Large intestine (tissue), 3 donors: Measurements from ENCODE around the gene CABP7. TPM values are rescaled to one million over a fixed set of nuclear protein-coding genes. Genes with fewer than 3 reads are reported as not detected.

Source experiments
- DNase-seq, 2 donors: peaks; one replicate each; pipeline versions ENCODE4 v3.0.0 to v3.0.0-alpha.2; 2013
- H3K27ac ChIP-seq: one replicate; pipeline ENCODE4 v1.5.1; 2013; ENCODE audit warnings: low read length
- H3K27me3 ChIP-seq: 2 replicates; pipeline ENCODE4 v1.6.1; 2013; ENCODE audit warnings: low read length; ENCODE audit not compliant: control insufficient read depth, insufficient read depth
- H3K36me3 ChIP-seq: 2 replicates; pipeline ENCODE4 v1.6.1; 2013; ENCODE audit warnings: low read length; ENCODE audit not compliant: control insufficient read depth, insufficient read depth
- H3K4me1 ChIP-seq: one replicate; pipeline ENCODE4 v1.6.1; 2013; ENCODE audit warnings: low read length; ENCODE audit not compliant: control insufficient read depth, insufficient read depth
- H3K4me3 ChIP-seq: one replicate; pipeline ENCODE4 v1.5.1; 2013; ENCODE audit warnings: low read length
- H3K9me3 ChIP-seq: one replicate; pipeline ENCODE4 v1.6.1; 2013; ENCODE audit warnings: mild to moderate bottlenecking, low read depth, low read length, moderate library complexity; ENCODE audit not compliant: control insufficient read depth
- WGBS: methylation state at CpG from one replicate; pipeline ENCODE4 v1.1.5; 2013; ENCODE audit warnings: low lambda C conversion rate; ENCODE audit not compliant: insufficient coverage; 5-methylcytosine and 5-hydroxymethylcytosine counted together
- polyA plus RNA-seq: library from polyadenylated mRNA; unstranded; fragments of 120-200 nt; gene quantifications from one replicate; pipeline ENCODE4 v1.2.1, GENCODE V29; 2013

Gene CABP7
- polyA plus RNA-seq, 1 donor, result 5.2 TPM

- H3K4me3 ChIP-seq, result no peak overlapping the region
- H3K27ac ChIP-seq, result no peak overlapping the region
- no peaks in the 10 kb centered on the region for H3K9me3 ChIP-seq
- H3K4me1 ChIP-seq, result peaks cover 4% of the 10 kb centered on the region
- no CpG with 5 or more reads among the region's 5 CpGs for WGBS
- H3K27me3 ChIP-seq, result no peaks in the 10 kb centered on the region
- no peak for DNase-seq
- peaks cover 16% of the 10 kb centered on the region for H3K36me3 ChIP-seq
Measured at GRCh38 chr22:29772170-29772641, 52.4 kb downstream of the CABP7 start.

- no CpG with 5 or more reads among the region's 2 CpGs for WGBS
- Histone ChIP-seq H3K4me3 (no peak overlapping the region), H3K27ac (no peak overlapping the region), H3K9me3 (no peaks in the 10 kb centered on the region), H3K27me3 (no peaks in the 10 kb centered on the region), H3K4me1 (peaks cover 2% of the 10 kb centered on the region), H3K36me3 (peaks cover 16% of the 10 kb centered on the region)
- DNase-seq, result no peak
Measured at GRCh38 chr22:29773233-29773632, 53.4 kb downstream of the CABP7 start.

GRCh38 chr22:29780220-29780619 lies 60.4 kb downstream of the CABP7 start:
- Histone ChIP-seq H3K27ac (no peak overlapping the region), H3K9me3 (no peaks in the 10 kb centered on the region), H3K4me1 (peaks cover 24% of the 10 kb centered on the region), H3K27me3 (no peaks in the 10 kb centered on the region), H3K36me3 (no peaks in the 10 kb centered on the region), H3K4me3 (no peak overlapping the region)
- WGBS, result no CpG with 5 or more reads among the region's 5 CpGs
- no peak for DNase-seq

GRCh38 chr22:29780748-29781676 lies 61.2 kb downstream of the CABP7 start:
- H3K4me3 ChIP-seq, result no peak overlapping the region
- no peaks in the 10 kb centered on the region for H3K27me3 ChIP-seq
- H3K36me3 ChIP-seq, result no peaks in the 10 kb centered on the region
- DNase-seq, result peak in 1 of 2 donors; percentile 39
- H3K27ac ChIP-seq, result no peak overlapping the region
- 16% methylated on average over 2 of the region's 8 CpGs for WGBS
- H3K9me3 ChIP-seq, result no peaks in the 10 kb centered on the region
- peaks cover 24% of the 10 kb centered on the region for H3K4me1 ChIP-seq

Other genes starting within 250 kb of the CABP7 start
- gene NEFH, start 239.8 kb upstream of the CABP7 start, polyA plus RNA-seq, result 5.6 TPM
- gene THOC5, start 166.2 kb upstream of the CABP7 start, polyA plus RNA-seq, result 24.3 TPM
- gene NIPSNAP1, start 138.9 kb upstream of the CABP7 start, polyA plus RNA-seq, result 125 TPM
- 12.1 TPM for gene NF2, start 116.4 kb upstream of the CABP7 start, polyA plus RNA-seq
- gene ZMAT5, start 47.0 kb downstream of the CABP7 start, polyA plus RNA-seq, result 19.5 TPM
- gene UQCR10, start 47.4 kb downstream of the CABP7 start, polyA plus RNA-seq, result 109 TPM
- gene ASCC2, start 118.3 kb downstream of the CABP7 start, polyA plus RNA-seq, result 44.0 TPM
- gene MTMR3, start 163.2 kb downstream of the CABP7 start, polyA plus RNA-seq, result 32.2 TPM